Glutamatergic neuron (in vitro differentiated cells): ENCODE data around the gene EME1. TPM values are rescaled to one million over a fixed set of nuclear protein-coding genes. Genes with fewer than 3 reads are reported as not detected.

Experiments used
- DNase-seq: peaks from one replicate; pipeline ENCODE4 v3.0.0; 2022
- H3K27ac Mint-ChIP-seq: one replicate; pipeline ENCODE4 v1.8.0; 2020; ENCODE audit warnings: mild to moderate bottlenecking, mixed read lengths, inconsistent platforms; ENCODE audit not compliant: unreplicated experiment
- H3K27me3 Mint-ChIP-seq: one replicate; pipeline ENCODE4 v1.8.0; 2020; ENCODE audit warnings: mild to moderate bottlenecking, moderate library complexity, mixed read lengths, inconsistent platforms; ENCODE audit not compliant: unreplicated experiment
- H3K36me3 Mint-ChIP-seq: one replicate; pipeline ENCODE4 v1.8.0; 2020; ENCODE audit warnings: mild to moderate bottlenecking, mixed read lengths, inconsistent platforms; ENCODE audit not compliant: unreplicated experiment
- H3K4me1 Mint-ChIP-seq: one replicate; pipeline ENCODE4 v1.8.0; 2020; ENCODE audit warnings: mild to moderate bottlenecking, low read depth, mixed read lengths, inconsistent platforms; ENCODE audit not compliant: unreplicated experiment
- H3K4me3 Mint-ChIP-seq: one replicate; pipeline ENCODE4 v1.8.0; 2020; ENCODE audit warnings: mild to moderate bottlenecking, mixed read lengths, inconsistent platforms; ENCODE audit not compliant: unreplicated experiment
- H3K9me3 Mint-ChIP-seq: one replicate; pipeline ENCODE4 v1.8.0; 2020; ENCODE audit warnings: mild to moderate bottlenecking, moderate library complexity, mixed read lengths, inconsistent platforms; ENCODE audit not compliant: unreplicated experiment
- CTCF ChIP-seq: fragments of 200-600 bp; sonication (generic); IDR thresholded peaks from one replicate; pipeline ENCODE4 v1.5.0; 2021; ENCODE audit not compliant: partially characterized antibody, unreplicated experiment
- total RNA-seq: library from RNA; stranded (reverse); fragmentation: NEBNext Ultra II Directional; extraction: Animal tissue kit (Norgen Biotek cat#: 25700); gene quantifications from one replicate; pipeline ENCODE4 v1.2.1, GENCODE V29; 2021; ENCODE audit not compliant: unreplicated experiment

EME1 gene
- total RNA-seq, 1 donor from 2014 or later, result 4.7 TPM

GRCh38 chr17:50346313-50347116, 26.5 kb upstream of the EME1 start:
- H3K27ac Mint-ChIP-seq, result peak overlapping the region; percentile 28
- TF ChIP-seq CTCF, result no peak

DNA sequence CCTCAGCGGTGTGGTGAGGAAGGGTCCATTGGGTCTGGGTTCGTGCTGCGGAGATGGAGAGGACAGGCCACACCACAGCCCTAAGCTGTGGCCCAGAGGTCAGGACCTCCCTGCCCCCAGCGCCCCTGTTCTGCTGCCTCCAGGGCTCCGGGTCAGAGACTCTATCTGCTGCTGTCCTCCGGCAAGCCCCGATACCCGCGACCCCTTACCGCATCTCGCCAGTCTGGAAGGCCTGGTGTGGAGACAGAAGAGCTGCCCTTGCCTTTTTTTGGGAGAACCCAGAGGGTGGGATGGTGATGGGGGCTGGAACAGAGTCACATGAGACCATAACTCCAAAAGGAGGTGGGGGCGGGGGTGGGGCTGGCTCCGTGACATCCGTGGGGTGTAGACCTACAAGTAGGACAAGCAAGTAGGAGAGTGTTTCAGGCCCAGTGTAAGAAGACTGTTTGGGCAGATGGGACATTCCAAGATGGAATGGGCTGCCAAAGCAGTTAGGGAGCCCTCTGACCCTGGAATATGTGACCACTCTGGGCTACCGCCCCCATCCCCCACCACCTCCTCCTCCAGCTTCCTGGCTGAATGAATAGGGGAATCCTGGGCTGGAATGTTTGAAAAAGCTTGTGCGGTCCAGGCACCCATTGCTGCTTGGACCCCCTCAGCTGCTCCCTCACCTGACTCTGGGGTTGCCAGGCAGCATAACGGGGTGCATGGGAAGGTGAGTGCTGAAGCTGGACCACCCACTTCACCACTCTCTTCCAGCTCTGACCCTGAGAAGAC, 25.7 kb upstream of the EME1 start:
- no peak overlapping the region for H3K27ac Mint-ChIP-seq
- H3K36me3 Mint-ChIP-seq, result no peaks in the 10 kb centered on the region
- H3K9me3 Mint-ChIP-seq, result peaks cover 15% of the 10 kb centered on the region
- no peak for TF ChIP-seq CTCF
- no peak for DNase-seq
- peaks cover 7% of the 10 kb centered on the region for H3K4me1 Mint-ChIP-seq
- peak overlapping the region; percentile 85 for H3K4me3 Mint-ChIP-seq
- peaks cover 6% of the 10 kb centered on the region for H3K27me3 Mint-ChIP-seq

More at GRCh38 chr17:50346313-50347116, 26.5 kb upstream of the EME1 start:
- Mint-ChIP-seq H3K27me3 (peaks cover 5% of the 10 kb centered on the region), H3K4me1 (peaks cover 7% of the 10 kb centered on the region), H3K36me3 (no peaks in the 10 kb centered on the region), H3K4me3 (peak overlapping the region; percentile 85), H3K9me3 (peaks cover 13% of the 10 kb centered on the region)
- DNase-seq, result no peak

DNA sequence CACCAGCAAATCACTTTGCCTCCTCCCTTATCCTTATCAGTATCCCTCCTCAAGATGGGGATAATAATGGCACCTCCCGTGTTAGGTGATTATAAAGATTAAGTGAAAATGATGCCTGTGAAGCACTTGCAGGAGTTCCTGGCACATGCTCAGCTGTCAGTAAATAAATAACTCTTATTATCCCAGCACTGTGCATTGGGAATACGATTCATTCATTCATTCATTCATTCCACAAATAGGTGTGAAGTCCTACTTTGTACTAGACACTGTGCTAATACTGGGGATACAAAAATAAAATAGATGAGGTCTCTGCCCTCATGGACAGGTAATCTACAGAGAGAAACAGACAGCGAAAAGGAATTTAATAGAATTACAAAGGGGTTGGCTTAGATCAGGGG, 25.1 kb upstream of the EME1 start:
- Mint-ChIP-seq H3K27me3 (peaks cover 8% of the 10 kb centered on the region), H3K4me3 (peak overlapping the region; percentile 71), H3K27ac (no peak overlapping the region), H3K9me3 (peaks cover 15% of the 10 kb centered on the region), H3K36me3 (no peaks in the 10 kb centered on the region), H3K4me1 (peaks cover 7% of the 10 kb centered on the region)
- no peak for DNase-seq
- no peak for TF ChIP-seq CTCF

DNA sequence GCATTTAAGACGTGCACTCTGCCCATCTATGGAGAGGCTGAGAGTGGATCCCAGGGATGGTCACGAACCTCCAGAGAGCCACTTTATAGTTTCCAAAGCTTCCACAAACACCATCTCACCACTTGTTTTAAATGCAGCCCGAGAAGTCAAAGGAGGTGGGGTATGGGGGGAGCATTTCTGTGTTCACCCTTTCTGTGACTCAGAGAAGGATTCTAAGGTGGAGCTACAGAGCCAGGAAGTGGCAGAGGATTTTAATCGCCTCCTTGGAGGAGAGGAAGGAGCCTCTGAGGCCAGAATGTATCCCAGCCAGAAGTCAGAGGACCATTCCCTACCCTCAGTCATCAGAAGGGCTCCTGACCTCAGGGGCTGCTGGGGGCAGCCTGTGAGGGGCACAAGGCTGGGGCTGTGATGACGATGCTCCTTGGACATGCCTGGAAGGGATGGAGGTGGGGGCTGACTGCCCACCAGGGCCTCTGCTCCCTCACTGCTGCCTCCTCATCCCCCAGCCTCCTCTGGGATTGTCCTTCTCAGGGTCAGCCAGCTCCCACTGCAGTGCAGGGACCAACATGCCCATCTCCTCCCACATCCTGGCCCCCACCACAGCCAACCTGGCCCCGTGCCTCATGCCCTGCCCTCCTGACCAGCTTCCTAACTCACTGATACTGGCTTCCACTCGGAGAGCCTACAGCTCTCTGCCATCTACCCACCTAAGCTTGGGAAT, 24.3 kb upstream of the EME1 start:
- peaks cover 7% of the 10 kb centered on the region for H3K4me1 Mint-ChIP-seq
- H3K27ac Mint-ChIP-seq, result no peak overlapping the region

More for the DNA sequence above, 24.3 kb upstream of the EME1 start:
- peaks cover 15% of the 10 kb centered on the region for H3K9me3 Mint-ChIP-seq
- no peaks in the 10 kb centered on the region for H3K36me3 Mint-ChIP-seq
- DNase-seq, result no peak
- peak overlapping the region; percentile 22 for H3K4me3 Mint-ChIP-seq
- no peak for TF ChIP-seq CTCF
- peaks cover 14% of the 10 kb centered on the region for H3K27me3 Mint-ChIP-seq
